IPS-18a (cell line): ENCODE measurements around the gene NREP.

Source experiments
- H3K27ac ChIP-seq: one replicate; pipeline ENCODE4 v1.5.1; 2013; ENCODE audit warnings: low read length
- H3K27me3 ChIP-seq: one replicate; pipeline ENCODE4 v1.6.1; 2013; ENCODE audit warnings: mild to moderate bottlenecking, low read length; ENCODE audit not compliant: control insufficient read depth, insufficient read depth
- H3K36me3 ChIP-seq: one replicate; pipeline ENCODE4 v1.6.1; 2013; ENCODE audit warnings: low read depth, low read length; ENCODE audit not compliant: control insufficient read depth
- H3K4me1 ChIP-seq: one replicate; pipeline ENCODE4 v1.6.1; 2013; ENCODE audit warnings: low read depth, low read length; ENCODE audit not compliant: control insufficient read depth
- H3K4me3 ChIP-seq: one replicate; pipeline ENCODE4 v1.5.1; 2013; ENCODE audit warnings: low read length
- H3K9ac ChIP-seq: one replicate; pipeline ENCODE4 v1.6.1; 2013; ENCODE audit warnings: mild to moderate bottlenecking, low read length, moderate library complexity
- H3K9me3 ChIP-seq: one replicate; pipeline ENCODE4 v1.6.1; 2013; ENCODE audit warnings: low read depth, low read length; ENCODE audit not compliant: control insufficient read depth

The NREP gene

DNA sequence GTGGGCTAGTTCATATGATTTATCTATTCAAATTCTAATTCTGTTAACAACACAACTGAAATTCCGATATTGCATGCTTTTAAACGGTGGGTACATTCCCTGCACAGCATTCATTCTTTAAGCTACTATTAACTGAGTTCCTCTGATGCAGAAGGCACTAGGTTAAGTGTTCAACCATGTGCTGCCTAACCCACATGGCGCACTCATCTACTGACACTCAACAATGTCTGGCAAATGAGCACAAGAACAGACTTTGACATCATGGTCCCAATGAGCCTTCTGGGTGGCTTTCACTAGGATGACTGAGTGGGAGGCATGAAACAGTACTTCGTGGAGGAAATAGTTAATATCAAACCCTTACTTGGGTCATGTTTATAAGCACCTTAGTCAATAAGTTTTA lies 10.2 kb downstream of the NREP start:
- Histone ChIP-seq H3K9me3 (no peaks in the 10 kb centered on the region), H3K9ac (no peak overlapping the region), H3K36me3 (peaks cover 19% of the 10 kb centered on the region), H3K4me3 (no peak overlapping the region), H3K4me1 (peaks cover 31% of the 10 kb centered on the region), H3K27me3 (no peaks in the 10 kb centered on the region), H3K27ac (no peak overlapping the region)

GRCh38 chr5:111745075-111745739 lies 11.8 kb downstream of the NREP start:
- Histone ChIP-seq H3K9ac (no peak overlapping the region), H3K27ac (no peak overlapping the region), H3K27me3 (no peaks in the 10 kb centered on the region), H3K4me1 (peaks cover 39% of the 10 kb centered on the region), H3K4me3 (no peak overlapping the region), H3K36me3 (peaks cover 12% of the 10 kb centered on the region), H3K9me3 (no peaks in the 10 kb centered on the region)

DNA sequence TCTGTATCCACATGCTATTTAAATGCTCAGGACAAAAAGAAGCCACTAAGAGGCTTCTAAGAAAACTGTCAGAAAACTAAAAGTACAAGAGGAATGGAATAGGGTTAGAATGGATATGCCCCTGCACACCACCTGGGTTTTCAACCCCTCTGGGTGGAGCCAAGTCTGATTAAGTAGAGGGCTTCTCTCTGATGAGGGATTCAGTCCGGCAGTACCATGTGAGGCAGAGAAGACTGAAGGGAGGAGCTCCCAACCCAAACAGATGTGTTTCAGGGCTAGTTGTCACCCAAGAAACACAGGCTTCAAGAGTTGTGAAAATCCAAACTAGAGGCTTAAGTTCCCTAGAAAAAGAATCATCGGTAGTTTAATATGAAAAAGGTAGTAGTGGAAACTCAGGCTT lies 12.5 kb downstream of the NREP start:
- Histone ChIP-seq H3K9me3 (no peaks in the 10 kb centered on the region), H3K27ac (no peak overlapping the region), H3K27me3 (no peaks in the 10 kb centered on the region), H3K9ac (no peak overlapping the region), H3K4me3 (no peak overlapping the region), H3K36me3 (peaks cover 11% of the 10 kb centered on the region), H3K4me1 (peaks cover 39% of the 10 kb centered on the region)

- Histone ChIP-seq H3K27me3 (no peaks in the 10 kb centered on the region), H3K9me3 (no peaks in the 10 kb centered on the region), H3K4me3 (no peak overlapping the region), H3K4me1 (peaks cover 42% of the 10 kb centered on the region), H3K36me3 (peaks cover 6% of the 10 kb centered on the region), H3K9ac (no peak overlapping the region), H3K27ac (no peak overlapping the region)
Observed at GRCh38 chr5:111743988-111744387, 13.0 kb downstream of the NREP start.

- Histone ChIP-seq H3K9ac (no peak overlapping the region), H3K27me3 (no peaks in the 10 kb centered on the region), H3K4me1 (peaks cover 42% of the 10 kb centered on the region), H3K36me3 (peaks cover 4% of the 10 kb centered on the region), H3K9me3 (no peaks in the 10 kb centered on the region), H3K4me3 (no peak overlapping the region), H3K27ac (no peak overlapping the region)
Observed at GRCh38 chr5:111743512-111743911, 13.5 kb downstream of the NREP start.

DNA sequence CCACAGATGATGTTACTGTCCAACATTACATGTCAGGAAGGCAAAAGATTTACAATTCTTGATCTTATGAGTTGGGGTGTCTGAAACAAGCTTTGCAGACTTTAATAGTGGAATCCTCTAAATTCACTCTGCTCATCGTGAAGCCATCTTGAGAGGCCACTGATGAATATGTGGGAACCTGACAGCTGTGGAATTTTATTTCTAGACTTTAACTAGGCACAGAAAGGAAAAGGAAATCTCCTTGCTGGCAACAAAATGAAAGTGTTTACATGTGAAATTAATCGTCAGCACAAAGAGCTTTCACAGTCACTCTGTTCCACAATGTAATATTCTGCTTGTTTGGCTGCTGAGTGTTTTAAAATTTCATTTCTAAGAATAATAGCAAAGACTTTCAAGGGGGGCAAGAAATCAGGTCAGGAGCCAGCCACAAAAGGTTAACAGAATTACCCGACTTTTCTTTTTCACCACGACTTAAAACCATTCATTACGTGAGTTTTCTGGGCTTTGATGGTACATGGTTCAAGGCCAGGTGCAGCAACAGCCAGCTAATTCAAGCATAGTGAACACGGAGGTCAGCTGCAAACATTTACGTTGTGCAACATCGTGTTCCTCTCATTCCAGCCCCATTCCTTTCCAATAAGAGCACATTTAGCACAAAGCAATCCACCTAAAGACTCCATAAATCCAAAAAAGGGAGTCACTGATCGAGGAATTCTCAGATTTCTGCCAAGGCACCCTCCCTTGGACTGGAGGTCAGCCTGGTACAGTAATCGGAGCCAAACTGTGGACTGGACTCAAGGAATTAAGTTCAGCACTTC lies 14.6 kb downstream of the NREP start:
- Histone ChIP-seq H3K4me1 (peaks cover 42% of the 10 kb centered on the region), H3K36me3 (no peaks in the 10 kb centered on the region), H3K9me3 (no peaks in the 10 kb centered on the region), H3K27me3 (no peaks in the 10 kb centered on the region), H3K27ac (no peak overlapping the region), H3K4me3 (no peak overlapping the region), H3K9ac (no peak overlapping the region)

DNA sequence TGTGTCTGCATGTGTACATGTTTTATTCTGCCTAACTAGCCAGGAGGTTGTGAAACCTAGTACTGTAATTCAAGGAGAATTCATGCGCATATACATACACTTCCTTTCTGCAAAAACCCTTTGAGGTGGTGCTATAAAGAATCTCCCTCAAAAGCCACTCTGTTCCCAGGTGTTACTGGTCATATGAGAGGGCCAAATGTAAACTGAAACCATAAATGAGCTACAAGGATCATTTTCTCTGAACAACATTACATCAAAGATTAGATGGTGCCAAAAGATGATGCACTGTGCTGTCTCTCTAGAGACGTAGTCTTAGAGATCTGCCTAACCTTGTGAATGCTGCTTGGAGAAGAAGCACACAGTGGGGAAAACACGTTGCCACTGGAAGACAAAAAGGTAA lies 15.7 kb downstream of the NREP start:
- H3K36me3 ChIP-seq: no peaks in the 10 kb centered on the region
- H3K4me3 ChIP-seq: no peak overlapping the region
- no peak overlapping the region for H3K9ac ChIP-seq
- peaks cover 50% of the 10 kb centered on the region for H3K4me1 ChIP-seq
- no peak overlapping the region for H3K27ac ChIP-seq
- no peaks in the 10 kb centered on the region for H3K9me3 ChIP-seq
- H3K27me3 ChIP-seq: no peaks in the 10 kb centered on the region

DNA sequence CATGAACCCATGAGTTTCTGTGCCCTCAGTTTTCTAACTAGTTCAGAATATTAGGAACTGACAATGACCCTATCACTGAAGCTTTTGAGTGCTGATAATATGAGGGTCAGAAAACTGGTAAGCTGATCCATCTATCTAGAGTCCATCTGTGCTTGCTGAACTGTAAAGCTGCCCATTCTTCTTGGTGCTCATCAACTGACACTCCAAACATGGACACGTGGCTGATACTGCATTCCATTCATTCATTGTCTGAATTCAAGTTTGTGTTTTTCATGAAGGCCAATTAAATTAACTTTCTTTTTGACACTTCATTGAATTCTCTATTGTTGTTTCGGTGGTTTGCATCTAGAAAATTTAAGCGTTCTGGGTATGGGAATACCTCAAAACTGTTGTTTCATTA lies 17.6 kb downstream of the NREP start:
- H3K9ac ChIP-seq: no peak overlapping the region
- H3K27ac ChIP-seq: no peak overlapping the region
- H3K9me3 ChIP-seq: no peaks in the 10 kb centered on the region
- no peak overlapping the region for H3K4me3 ChIP-seq
- H3K36me3 ChIP-seq: peaks cover 13% of the 10 kb centered on the region
- no peaks in the 10 kb centered on the region for H3K27me3 ChIP-seq
- peaks cover 52% of the 10 kb centered on the region for H3K4me1 ChIP-seq

DNA sequence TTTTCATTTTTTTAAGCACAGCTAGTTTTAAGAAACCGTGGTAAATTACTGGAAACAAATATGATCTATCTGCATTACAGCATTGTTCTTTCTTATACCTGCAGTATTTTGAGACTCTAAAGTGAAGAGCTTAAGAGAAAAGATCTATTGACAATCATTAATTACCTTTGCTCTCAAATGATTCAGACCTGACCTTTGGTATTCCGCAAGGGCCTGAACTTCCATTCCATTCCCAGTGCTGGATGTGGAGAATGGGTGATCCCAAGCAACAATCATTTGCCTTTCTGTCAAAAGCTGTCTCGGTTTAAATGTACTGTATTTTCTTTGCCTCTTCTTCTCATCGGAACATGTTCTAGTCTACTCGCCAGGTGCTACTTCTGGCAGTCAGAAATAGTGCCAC lies 18.9 kb downstream of the NREP start:
- no peak overlapping the region for H3K27ac ChIP-seq
- no peaks in the 10 kb centered on the region for H3K27me3 ChIP-seq
- no peaks in the 10 kb centered on the region for H3K9me3 ChIP-seq
- H3K9ac ChIP-seq: no peak overlapping the region
- H3K36me3 ChIP-seq: peaks cover 23% of the 10 kb centered on the region
- no peak overlapping the region for H3K4me3 ChIP-seq
- H3K4me1 ChIP-seq: peaks cover 41% of the 10 kb centered on the region

DNA sequence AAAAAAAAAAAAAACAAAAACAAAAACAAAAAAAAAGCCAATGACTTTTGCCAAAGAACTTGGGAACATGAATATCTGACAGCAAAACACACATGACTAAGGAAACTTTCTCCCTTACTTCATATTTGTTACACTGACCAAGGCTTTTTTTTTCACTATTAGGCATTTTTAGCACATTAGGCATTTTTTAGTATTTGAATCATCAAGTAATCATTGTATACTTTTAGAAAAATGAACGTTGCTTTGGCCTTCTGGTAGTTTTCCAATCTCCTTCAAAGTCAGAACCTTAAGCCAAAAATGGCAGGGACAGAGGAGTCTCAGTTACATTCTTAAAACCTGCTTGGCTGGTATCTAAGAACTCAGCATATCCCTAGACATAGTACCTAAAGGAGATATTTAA lies 19.3 kb downstream of the NREP start:
- Histone ChIP-seq H3K4me3 (no peak overlapping the region), H3K27me3 (no peaks in the 10 kb centered on the region), H3K9ac (no peak overlapping the region), H3K36me3 (peaks cover 27% of the 10 kb centered on the region), H3K27ac (no peak overlapping the region), H3K4me1 (peaks cover 37% of the 10 kb centered on the region), H3K9me3 (no peaks in the 10 kb centered on the region)

DNA sequence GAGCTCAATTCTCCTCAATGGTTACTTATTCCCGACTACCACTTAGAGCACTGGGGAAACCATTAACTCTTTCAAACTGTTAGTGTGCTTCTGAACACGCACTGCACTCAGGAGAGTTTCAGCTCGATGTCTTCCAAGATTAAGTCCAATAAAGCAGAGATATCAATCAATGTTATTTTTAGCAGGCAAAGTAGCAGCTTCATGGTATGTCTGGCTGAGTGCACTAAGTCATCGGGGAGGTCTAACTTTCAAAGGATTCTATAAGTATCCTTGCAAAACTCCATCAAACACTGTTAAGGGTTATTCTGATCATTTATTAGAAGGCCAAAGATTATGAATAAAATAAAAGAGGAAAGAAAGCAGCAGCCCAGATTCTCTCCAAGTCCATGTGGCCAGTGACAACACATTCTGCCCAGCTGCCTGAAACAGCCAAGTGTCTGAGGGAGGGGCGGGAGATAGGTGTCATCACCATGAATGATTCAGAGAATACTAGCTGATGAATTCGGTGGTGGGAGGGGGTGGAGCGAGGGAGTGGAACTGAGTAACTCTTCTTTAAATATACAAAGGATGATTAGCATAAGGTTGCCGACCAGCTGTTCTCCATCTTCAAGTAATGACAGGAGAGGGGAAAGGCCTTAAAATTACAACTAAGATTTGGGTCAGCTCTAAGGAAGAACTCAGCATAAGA lies 21.3 kb downstream of the NREP start:
- no peak overlapping the region for H3K9ac ChIP-seq
- H3K4me3 ChIP-seq: no peak overlapping the region
- no peak overlapping the region for H3K27ac ChIP-seq
- H3K36me3 ChIP-seq: peaks cover 44% of the 10 kb centered on the region
- H3K4me1 ChIP-seq: peaks cover 20% of the 10 kb centered on the region
- no peaks in the 10 kb centered on the region for H3K9me3 ChIP-seq
- no peaks in the 10 kb centered on the region for H3K27me3 ChIP-seq
